HG02798 (cell line): ENCODE results near the gene CAND2.
"Not testable (repeated sequence)": the region's sequence is repeated elsewhere in the genome, so short reads cannot be mapped to it uniquely, and the experiment has no call there.

Source experiments
- ATAC-seq: cut with Tn5 transposase; IDR thresholded peaks from one replicate; pipeline ENCODE4 v1.9.1; 2021; ENCODE audit warnings: mild to moderate bottlenecking; ENCODE audit not compliant: unreplicated experiment, poor library complexity

The CAND2 gene

DNA sequence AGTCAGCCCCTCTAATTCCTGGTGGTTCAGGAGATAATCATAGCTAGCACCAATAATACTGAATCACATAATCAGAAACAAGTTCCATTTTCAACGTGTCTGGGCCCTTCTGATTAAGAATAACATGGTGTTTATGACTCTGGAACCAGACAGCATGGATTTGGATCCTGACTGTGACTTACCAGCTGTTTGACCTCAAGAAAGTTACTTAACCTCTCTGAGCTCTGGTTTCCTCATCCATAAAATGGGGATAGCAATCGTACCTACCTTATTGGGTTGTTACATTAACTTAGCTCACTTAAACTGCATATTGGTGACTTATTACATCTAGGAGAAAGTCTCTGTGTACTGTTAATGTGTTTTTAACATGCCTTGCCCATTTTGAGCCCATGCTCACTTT, 26.7 kb upstream of the CAND2 start:
- ATAC-seq, result no peak

DNA sequence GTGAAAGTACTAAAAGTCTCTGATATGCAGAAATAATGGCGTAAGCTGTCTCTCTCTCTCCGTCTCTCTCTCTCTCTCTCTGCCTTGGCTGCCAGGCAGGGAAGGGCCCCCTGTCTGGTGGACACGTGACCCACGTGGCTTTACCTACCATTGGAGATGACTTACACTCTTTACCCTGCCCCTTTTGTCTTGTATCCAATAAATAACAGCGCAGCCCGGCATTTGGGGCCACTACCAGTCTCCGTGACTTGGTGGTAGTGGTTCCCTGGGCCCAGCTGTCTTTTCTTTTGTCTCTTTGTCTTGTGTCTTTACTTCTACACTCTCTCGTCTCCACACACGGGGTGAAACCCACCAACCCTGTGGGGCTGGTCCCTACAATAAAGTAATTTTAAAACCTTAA, 25.2 kb upstream of the CAND2 start:
- no peak for ATAC-seq

DNA sequence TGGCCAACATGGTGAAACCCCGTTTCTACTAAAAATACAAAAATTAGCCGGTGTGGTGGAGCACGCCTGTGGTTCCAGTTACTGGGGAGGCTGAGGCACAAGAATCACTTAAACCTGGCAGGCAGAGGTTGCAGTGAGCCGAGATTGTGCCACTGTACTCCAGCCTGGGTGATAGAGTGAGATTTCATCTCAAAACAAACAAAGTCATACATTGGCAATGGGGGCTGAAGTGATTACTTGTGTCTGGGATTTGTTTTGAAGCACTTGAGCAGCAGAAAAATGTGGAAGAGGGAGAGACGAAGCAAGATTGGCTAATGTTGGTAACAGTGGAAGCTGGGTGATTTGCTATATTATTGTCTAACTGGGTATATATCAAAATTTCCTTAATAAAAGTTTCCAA, 24.0 kb upstream of the CAND2 start:
- ATAC-seq, result no peak

DNA sequence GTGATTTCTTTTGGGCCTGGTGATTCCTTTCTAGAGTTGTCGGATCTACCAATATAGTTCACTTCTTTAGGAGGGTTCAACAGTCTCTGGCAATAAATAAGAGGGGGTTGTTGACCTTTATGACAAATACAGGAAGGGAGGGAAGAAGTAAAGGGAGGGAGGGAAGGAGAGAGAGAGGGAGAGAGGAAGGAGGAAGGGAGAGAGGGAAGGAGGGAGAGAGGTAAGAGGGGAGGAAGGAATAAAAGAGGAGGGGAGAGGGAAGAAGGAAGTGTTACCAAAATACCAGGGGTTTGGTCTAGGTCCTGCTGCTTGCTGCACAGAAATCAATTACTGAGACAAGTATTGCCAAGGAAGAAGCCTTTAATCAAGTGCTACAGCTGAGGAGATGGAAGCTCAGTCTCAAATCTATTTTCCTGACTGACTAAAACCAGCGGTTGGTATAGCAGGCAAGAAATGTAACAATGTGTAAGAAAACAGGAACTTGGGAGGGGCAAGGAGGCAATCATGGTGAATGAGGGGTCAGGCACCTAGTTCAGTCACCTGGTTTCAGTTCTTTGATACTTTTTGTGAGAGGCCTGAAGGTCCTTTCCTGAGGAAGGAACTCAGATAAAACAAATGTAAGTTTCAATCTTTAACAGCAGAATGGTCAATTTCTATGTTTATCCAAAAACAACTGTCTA, 23.3 kb upstream of the CAND2 start:
- no peak for ATAC-seq

DNA sequence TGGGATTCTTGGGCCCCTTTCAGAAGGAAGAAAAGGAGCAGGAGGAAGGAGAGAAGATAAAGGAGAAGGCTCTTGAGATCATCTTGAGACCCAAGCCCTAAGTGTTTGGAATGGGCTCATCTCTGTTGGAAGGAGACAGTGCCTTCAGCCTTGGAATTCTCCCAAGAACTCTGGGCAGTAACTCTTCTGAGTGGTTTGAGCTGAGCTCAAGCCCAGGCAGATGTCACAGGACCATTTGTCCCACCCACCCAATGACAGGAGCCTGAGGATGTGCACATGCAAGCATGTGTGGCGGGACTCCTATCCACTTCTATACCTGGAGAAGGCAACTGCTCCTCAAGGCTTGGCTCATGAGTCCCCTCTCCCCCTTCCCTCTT, 22.8 kb upstream of the CAND2 start:
- ATAC-seq, result no peak

DNA sequence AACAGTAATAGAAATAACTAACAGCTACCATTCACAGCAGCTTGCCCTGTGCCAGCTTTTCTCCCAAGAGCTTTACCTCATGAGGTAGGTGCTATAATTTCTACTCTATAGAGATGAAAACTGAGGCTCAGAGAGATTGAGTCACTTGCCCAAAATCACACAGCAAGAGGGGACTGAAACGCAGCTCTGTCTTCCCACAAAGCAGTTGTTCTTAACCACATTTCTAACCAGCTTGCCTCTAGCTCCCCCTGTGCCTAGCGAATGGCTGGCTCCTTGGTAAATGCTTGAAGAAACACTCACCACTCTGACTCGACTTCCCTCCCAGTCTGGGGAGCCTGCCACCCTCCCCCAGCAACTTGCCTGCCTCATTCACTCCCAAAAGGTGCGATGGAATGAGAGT, 21.9 kb upstream of the CAND2 start:
- no peak for ATAC-seq

GRCh38 chr3:12775226-12775625, 21.3 kb upstream of the CAND2 start:
- ATAC-seq, result no peak

- ATAC-seq, result not testable (repeated sequence)
These were observed 20.5 kb upstream of the CAND2 start for GRCh38 chr3:12775970-12776369.

DNA sequence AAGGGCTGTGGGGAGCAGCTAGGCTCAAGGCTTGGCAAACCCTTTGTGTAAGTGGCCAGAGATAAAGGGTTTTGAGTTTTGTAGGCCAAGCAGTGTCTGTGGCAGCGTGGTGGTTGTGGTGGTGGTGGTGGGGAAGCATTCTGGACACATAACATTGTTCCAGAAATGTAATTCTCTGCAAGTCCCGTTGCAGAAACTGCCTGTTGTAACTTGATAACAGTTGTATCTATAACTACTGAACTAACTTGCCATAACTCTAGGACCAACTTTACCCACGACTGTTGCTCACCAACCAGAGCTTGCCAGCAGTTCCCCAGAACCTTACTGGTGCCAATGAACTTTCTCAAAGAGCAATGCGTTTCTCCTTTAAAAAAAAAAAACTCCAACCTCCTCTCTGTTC, 19.3 kb upstream of the CAND2 start:
- ATAC-seq, result no peak

- ATAC-seq, result no peak
These were observed 15.7 kb upstream of the CAND2 start for GRCh38 chr3:12780751-12781150.

- no peak for ATAC-seq
These were observed 14.2 kb upstream of the CAND2 start for GRCh38 chr3:12782172-12782815.

- no peak for ATAC-seq
These were observed 11.4 kb upstream of the CAND2 start for GRCh38 chr3:12785096-12785495.

GRCh38 chr3:12787346-12787745, 9.1 kb upstream of the CAND2 start:
- not testable (repeated sequence) for ATAC-seq

DNA sequence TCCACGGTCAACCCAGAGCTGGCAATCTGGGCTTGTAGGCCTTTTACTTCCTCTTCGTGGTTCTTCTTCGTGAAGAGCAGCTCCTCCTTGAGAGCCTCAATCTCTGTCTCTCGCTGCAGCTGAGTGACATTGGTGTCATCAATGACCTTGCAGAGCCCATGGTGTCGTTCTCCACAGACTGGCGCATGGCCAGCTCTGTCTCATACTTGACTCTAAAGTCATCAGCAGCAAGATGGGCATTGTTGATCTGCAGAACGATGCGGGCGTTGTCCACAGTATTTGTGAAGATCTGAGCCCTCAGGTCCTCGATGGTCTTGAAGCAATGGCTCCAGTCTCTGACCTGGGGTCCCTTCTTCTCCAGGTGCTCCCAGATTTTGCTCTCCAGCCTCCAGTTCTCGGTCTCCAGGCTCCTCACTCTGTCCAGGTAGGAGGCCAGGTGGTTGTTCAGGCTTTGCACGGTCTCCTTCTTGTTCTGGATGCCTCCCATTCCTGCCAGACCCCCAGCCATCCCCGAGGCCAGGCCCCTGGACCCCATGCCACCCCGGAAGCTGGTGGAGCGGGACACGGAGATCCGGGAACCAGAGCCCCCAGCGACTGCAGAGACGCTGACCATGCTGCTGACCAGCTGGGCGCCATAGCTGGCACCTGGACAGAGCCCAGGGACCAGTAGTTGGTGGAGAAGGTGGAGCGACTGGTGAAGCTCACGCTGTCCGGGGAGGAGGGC, 8.4 kb upstream of the CAND2 start:
- ATAC-seq, result not testable (repeated sequence)

- ATAC-seq, result no peak
These were observed 5.0 kb upstream of the CAND2 start for GRCh38 chr3:12791430-12791829.

DNA sequence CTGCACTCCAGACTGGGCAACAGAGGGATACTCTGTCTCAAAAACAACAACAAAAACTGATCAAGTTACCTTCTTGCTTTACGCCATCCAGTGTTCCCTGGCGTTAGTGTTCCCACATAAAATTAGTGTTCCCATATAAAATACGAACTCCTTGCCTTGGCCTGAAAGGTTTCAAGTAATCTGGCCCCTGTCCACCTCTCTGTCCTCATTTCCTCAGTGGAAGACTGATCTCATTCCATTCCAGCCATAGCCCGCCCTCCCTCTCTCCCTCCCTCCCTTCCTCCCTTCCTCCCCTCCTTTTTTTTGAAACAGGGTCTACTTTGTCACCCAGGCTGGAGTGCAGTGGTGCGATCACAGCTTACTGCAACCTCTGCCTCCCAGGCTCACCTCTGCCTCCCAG, 2.8 kb upstream of the CAND2 start:
- ATAC-seq, result no peak

GRCh38 chr3:12797124-12797891, 828 bp downstream of the CAND2 start:
- no peak for ATAC-seq

DNA sequence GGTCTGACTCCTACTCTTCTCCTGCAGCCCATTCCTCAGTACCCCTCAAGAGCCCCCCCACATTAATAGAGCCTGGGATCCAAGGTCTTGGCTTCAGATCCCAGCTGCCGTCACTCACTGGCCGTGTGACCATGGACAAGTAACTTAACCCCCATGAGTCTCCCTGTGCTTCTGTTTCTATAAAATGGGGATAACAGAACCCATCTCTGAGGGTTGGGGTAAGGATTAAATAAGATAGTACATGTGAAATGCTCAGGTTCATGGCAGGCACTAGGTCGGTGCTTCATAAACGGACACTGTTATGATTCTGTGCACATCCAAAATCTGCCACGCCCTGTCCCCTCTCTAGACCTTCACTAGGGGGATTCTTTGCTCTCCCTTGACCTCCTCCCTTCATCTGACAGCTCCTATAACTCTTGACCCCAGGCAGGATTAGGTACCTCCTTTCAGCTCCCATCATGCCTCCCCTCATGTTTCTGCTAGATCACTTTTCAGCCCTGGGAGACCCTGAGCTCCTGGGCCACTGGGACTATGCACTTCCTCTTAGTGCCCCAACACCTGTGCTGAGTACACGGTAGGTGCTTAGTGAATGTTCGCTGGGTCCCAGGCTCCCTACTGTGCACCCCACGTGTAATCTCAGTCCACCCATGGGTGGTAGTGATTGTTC, 1.5 kb downstream of the CAND2 start:
- no peak for ATAC-seq

- no peak for ATAC-seq
These were observed 2.2 kb downstream of the CAND2 start for GRCh38 chr3:12798559-12799179.
